ENCODE data around the gene SLC17A7.
"Not testable (repeated sequence)": the region's sequence is repeated elsewhere in the genome, so short reads cannot be mapped to it uniquely, and the experiment has no call there.

SLC17A7 gene

GRCh38 chr19:49447485-49448431 is 6.4 kb upstream of the SLC17A7 start:
- DNase-seq (ENCODE audit: low spot score) = no peak
- in situ Hi-C loops (cut with MboI; ENCODE audit: low sequenced_read_pairs, unreplicated experiment) = loop anchor here (25.0 kb wide), 1 partner anchor 185 kb away; no protein-coding TSS in a partner anchor
- TF ChIP-seq CTCF (IDR thresholded peaks at IDR 0.05; ENCODE audit: borderline replicate concordance, control extremely low read depth, extremely low read depth, insufficient read depth, missing control alignments) = no peak

- in situ Hi-C loops (cut with MboI; ENCODE audit: low sequenced_read_pairs, unreplicated experiment) = loop anchor here (25.0 kb wide), 1 partner anchor 184 kb away; no protein-coding TSS in a partner anchor
- DNase-seq (ENCODE audit: low spot score) = no peak
- TF ChIP-seq CTCF (IDR thresholded peaks at IDR 0.05; ENCODE audit: borderline replicate concordance, control extremely low read depth, extremely low read depth, insufficient read depth, missing control alignments) = no peak
These were observed 4.7 kb upstream of the SLC17A7 start for GRCh38 chr19:49445997-49446396.

GRCh38 chr19:49444100-49444700 is 2.9 kb upstream of the SLC17A7 start:
- in situ Hi-C loops (cut with MboI; ENCODE audit: low sequenced_read_pairs, unreplicated experiment) = loop anchor here (25.0 kb wide), 1 partner anchor 182 kb away; no protein-coding TSS in a partner anchor
- DNase-seq (ENCODE audit: low spot score) = not testable (repeated sequence)

GRCh38 chr19:49443366-49444099 is 2.2 kb upstream of the SLC17A7 start:
- in situ Hi-C loops (cut with MboI; ENCODE audit: low sequenced_read_pairs, unreplicated experiment) = loop anchor here (25.0 kb wide), 1 partner anchor 181 kb away; no protein-coding TSS in a partner anchor
- DNase-seq (ENCODE audit: low spot score) = peak; percentile 92
- TF ChIP-seq CTCF (IDR thresholded peaks at IDR 0.05; ENCODE audit: borderline replicate concordance, control extremely low read depth, extremely low read depth, insufficient read depth, missing control alignments) = peak; percentile 98

- in situ Hi-C loops (cut with MboI; ENCODE audit: low sequenced_read_pairs, unreplicated experiment) = loop anchor here (25.0 kb wide), 1 partner anchor 181 kb away; no protein-coding TSS in a partner anchor
- peak; percentile 84 for DNase-seq (ENCODE audit: low spot score)
- no peak for TF ChIP-seq CTCF (IDR thresholded peaks at IDR 0.05; ENCODE audit: borderline replicate concordance, control extremely low read depth, extremely low read depth, insufficient read depth, missing control alignments)
These were observed 1.5 kb upstream of the SLC17A7 start for GRCh38 chr19:49442771-49443365.

GRCh38 chr19:49442354-49442753 is 1.0 kb upstream of the SLC17A7 start:
- no peak for DNase-seq (ENCODE audit: low spot score)
- no peak for TF ChIP-seq CTCF (IDR thresholded peaks at IDR 0.05; ENCODE audit: borderline replicate concordance, control extremely low read depth, extremely low read depth, insufficient read depth, missing control alignments)
- in situ Hi-C loops (cut with MboI; ENCODE audit: low sequenced_read_pairs, unreplicated experiment) = loop anchor here (25.0 kb wide), 1 partner anchor 180 kb away; no protein-coding TSS in a partner anchor

Measured in GM13976 (cell line).